ENCODE measurements around the gene FHIT.

GRCh38 chr3:60065227-60065868 lies 1185.9 kb downstream of the FHIT start:
- TF ChIP-seq CTCF (IDR thresholded peaks at IDR 0.05) (no peak), EZH2 (IDR thresholded peaks at IDR 0.05) (no peak), EZH2phosphoT487 (IDR thresholded peaks at IDR 0.05) (no peak)

All from neural progenitor cell (in vitro differentiated cells).